Stimulated activated naive CD8-positive, alpha-beta T cell treated with anti-CD3 and anti-CD28 coated beads, Interleukin-15, Interleukin-2, amounts not matched to agents 100 U/mL and 50 U/mL, for 24 hours (primary cell): ENCODE results near the gene PRKAR2A.
"Not testable (repeated sequence)": the region's sequence is repeated elsewhere in the genome, so short reads cannot be mapped to it uniquely, and the experiment has no call there.

Source experiments
- ATAC-seq: fragments of 150-1000 bp; cut with Tn5 transposase; one replicate; pipeline ENCODE4 v1.10.0; 2021
- DNase-seq: peaks from one replicate; pipeline ENCODE4 v3.0.0; 2021

The PRKAR2A gene

GRCh38 chr3:48835650-48836366 is 11.9 kb downstream of the PRKAR2A start:
- DNase-seq: no peak
- ATAC-seq: no peak

- DNase-seq (no peak), ATAC-seq (no peak)
Measured at GRCh38 chr3:48832684-48833083, 15.0 kb downstream of the PRKAR2A start.

GRCh38 chr3:48830715-48831114 is 17.0 kb downstream of the PRKAR2A start:
- ATAC-seq: no peak

GRCh38 chr3:48829525-48829924 is 18.1 kb downstream of the PRKAR2A start:
- not testable (repeated sequence) for DNase-seq, ATAC-seq

More at GRCh38 chr3:48830715-48831114, 17.0 kb downstream of the PRKAR2A start:
- no peak for DNase-seq

GRCh38 chr3:48827874-48828273 is 19.8 kb downstream of the PRKAR2A start:
- DNase-seq: not testable (repeated sequence)

GRCh38 chr3:48826451-48826850 is 21.2 kb downstream of the PRKAR2A start:
- no peak for DNase-seq
- ATAC-seq: no peak

More at GRCh38 chr3:48827874-48828273, 19.8 kb downstream of the PRKAR2A start:
- not testable (repeated sequence) for ATAC-seq

- DNase-seq (no peak), ATAC-seq (no peak)
Measured at GRCh38 chr3:48820612-48821324, 26.9 kb downstream of the PRKAR2A start.

GRCh38 chr3:48819234-48820221 is 28.1 kb downstream of the PRKAR2A start:
- no peak for DNase-seq
- ATAC-seq: no peak

GRCh38 chr3:48811524-48811923 is 36.1 kb downstream of the PRKAR2A start:
- ATAC-seq (no peak), DNase-seq (no peak)

- no peak for ATAC-seq
- DNase-seq: no peak
Measured at GRCh38 chr3:48804930-48805329, 42.7 kb downstream of the PRKAR2A start.

- not testable (repeated sequence) for ATAC-seq, DNase-seq
Measured at GRCh38 chr3:48800831-48801230, 46.8 kb downstream of the PRKAR2A start.

GRCh38 chr3:48798998-48799397 is 48.7 kb downstream of the PRKAR2A start:
- no peak for ATAC-seq
- no peak for DNase-seq

- DNase-seq: no peak
- ATAC-seq: no peak
Measured at GRCh38 chr3:48797626-48798025, 50.0 kb downstream of the PRKAR2A start.

GRCh38 chr3:48795997-48796732 is 51.5 kb downstream of the PRKAR2A start:
- ATAC-seq (no peak), DNase-seq (no peak)

GRCh38 chr3:48793484-48793883 is 54.2 kb downstream of the PRKAR2A start:
- not testable (repeated sequence) for DNase-seq, ATAC-seq

- DNase-seq (no peak), ATAC-seq (no peak)
Measured at GRCh38 chr3:48789665-48790064, 58.0 kb downstream of the PRKAR2A start.

- DNase-seq: no peak
Measured at GRCh38 chr3:48788544-48789162, 59.0 kb downstream of the PRKAR2A start.

GRCh38 chr3:48784426-48785120 is 63.1 kb downstream of the PRKAR2A start:
- ATAC-seq (no peak), DNase-seq (no peak)

More at GRCh38 chr3:48788544-48789162, 59.0 kb downstream of the PRKAR2A start:
- no peak for ATAC-seq

GRCh38 chr3:48783304-48783703 is 64.4 kb downstream of the PRKAR2A start:
- ATAC-seq (no peak), DNase-seq (no peak)

GRCh38 chr3:48782046-48782445 is 65.6 kb downstream of the PRKAR2A start:
- ATAC-seq (no peak), DNase-seq (no peak)
